Kidney (tissue), 14 donors: ENCODE measurements around the gene BUB3. TPM values are rescaled to one million over a fixed set of nuclear protein-coding genes. Genes with fewer than 3 reads are reported as not detected.

Experiments used
- DNase-seq, 5 donors: peaks; one replicate each; pipeline ENCODE4 v3.0.0-alpha.2; 2013 to 2020
- FAIRE-seq: peaks from 2 replicates; lab custom pipeline; 2012; peaks lifted over from hg19 to GRCh38; lab: Jason Lieb, UNC
- H3K27ac ChIP-seq, 2 donors: one replicate each; pipeline ENCODE4 v1.7.0; 2013; ENCODE audit warnings: low read depth in 2 of 2, low read length in 2 of 2, inconsistent platforms in 1 of 2
- H3K27me3 ChIP-seq: one replicate; pipeline ENCODE4 v1.7.1; 2013; ENCODE audit warnings: low read length, inconsistent platforms; ENCODE audit not compliant: control insufficient read depth, insufficient read depth
- H3K36me3 ChIP-seq, 3 donors: one replicate each; pipeline versions ENCODE4 v1.7.0 to v1.7.1; 2013; ENCODE audit warnings: low read length in 3 of 3, control low read depth in 1 of 3, inconsistent platforms in 1 of 3; ENCODE audit not compliant: insufficient read depth in 3 of 3, control insufficient read depth in 2 of 3
- H3K4me1 ChIP-seq, 3 donors: one replicate each; pipeline versions ENCODE4 v1.7.0 to v1.7.1; 2013; ENCODE audit warnings: low read length in 3 of 3, inconsistent platforms in 1 of 3, low read depth in 1 of 3; ENCODE audit not compliant: control insufficient read depth in 2 of 3, insufficient read depth in 2 of 3
- H3K4me3 ChIP-seq, 3 donors: one replicate each; pipeline versions ENCODE4 v1.7.0 to v1.8.1; 2013; ENCODE audit warnings: low read length in 3 of 3, control low read depth in 1 of 3, inconsistent platforms in 1 of 3
- H3K9ac ChIP-seq, 3 donors: one replicate each; pipeline versions ENCODE4 v1.7.0 to v1.7.1; 2013; ENCODE audit warnings: low read length in 3 of 3, control low read depth in 1 of 3, inconsistent platforms in 1 of 3
- H3K9me3 ChIP-seq, 3 donors: one replicate each; pipeline versions ENCODE4 v1.7.0 to v1.7.1; 2013; ENCODE audit warnings: low read length in 3 of 3, control low read depth in 1 of 3, inconsistent platforms in 1 of 3; ENCODE audit not compliant: control insufficient read depth in 2 of 3, insufficient read depth in 1 of 3
- intact Hi-C: fragments of 100-400 bp; cut with DNase I; formaldehyde crosslinking; loops from one replicate; pipeline ENCODE4 v1.11.1; 2022
- polyA plus RNA-seq: library from polyadenylated mRNA; stranded (reverse); fragments of 350-450 nt; fragmentation: Illumina TruSeq; extraction: RNeasy Lipid Tissue Mini Kit (QIAGEN cat#74804); gene quantifications from one replicate; pipeline ENCODE4 v1.2.3, GENCODE V29; 2014; ENCODE audit warnings: low read depth, low replicate concordance; ENCODE audit not compliant: insufficient read depth
- total RNA-seq: library from RNA; stranded (reverse); fragmentation: NEBNext Ultra II Directional; extraction: Animal tissue kit (Norgen Biotek cat#: 25700); gene quantifications from one replicate; pipeline ENCODE4 v1.2.1, GENCODE V29; 2021
- TF ChIP-seq, protein P1 (sequence below): IDR thresholded peaks from 3 replicates; pipeline ENCODE4 v1.5.1; 2012; ENCODE audit warnings: mild to moderate bottlenecking, moderate library complexity, borderline replicate concordance; ENCODE audit not compliant: insufficient read depth; ENCODE audit errors: extremely low read depth
- donor health status: control.
- donor health status: control.
- donor health status: control.
- donor health status: control.
- donor health status: control.
- donor health status: DM: yes; HTN: yes; CAD: no.
- donor health status: Normal renal cell carcinoma (clear cell type).

The BUB3 gene
- total and polyA plus RNA-seq, 2 donors from 2014 or later, result 49.0 to 60.8 TPM

DNA sequence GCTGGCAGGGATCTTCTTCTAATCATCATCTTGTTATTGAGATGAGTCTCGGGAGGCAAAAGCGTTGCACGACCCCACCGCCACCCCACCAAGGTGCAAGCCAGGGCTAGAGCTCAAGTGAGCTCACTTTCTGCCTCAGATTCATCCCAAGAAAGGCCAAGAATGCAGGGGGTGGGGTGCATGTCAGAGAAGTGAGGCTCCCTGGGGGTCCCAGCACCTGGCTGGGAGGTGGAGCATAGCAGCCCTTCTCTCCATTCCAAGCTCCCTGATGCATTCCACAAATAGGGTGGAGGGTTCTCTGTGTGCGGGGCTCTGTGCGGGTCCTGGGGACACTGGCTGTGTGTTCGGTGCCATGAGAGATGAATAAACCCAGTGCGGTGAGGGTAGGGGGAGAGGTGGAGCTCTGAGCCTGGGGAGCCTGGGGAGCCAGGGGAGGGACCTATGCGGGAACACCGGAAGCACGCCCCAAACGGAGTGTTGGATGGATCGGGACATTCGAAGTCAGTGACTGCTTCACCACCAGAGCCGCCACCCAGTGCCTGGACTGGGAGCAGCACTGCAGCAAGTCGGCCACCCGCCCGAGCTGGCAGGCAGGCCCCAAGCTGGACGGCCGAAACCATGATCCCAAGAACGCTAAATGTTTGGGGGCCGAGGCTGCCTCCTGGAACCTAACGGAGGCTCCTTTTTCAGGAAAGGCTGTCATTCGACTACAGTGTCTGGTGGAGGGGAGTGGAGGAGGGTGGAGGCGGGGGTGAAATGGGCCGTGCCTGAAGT, 36.4 kb upstream of the BUB3 start:
- Histone ChIP-seq H3K27ac (no peak overlapping the region), H3K4me1 (no peaks in the 10 kb centered on the region), H3K9me3 (no peaks in the 10 kb centered on the region), H3K36me3 (no peaks in the 10 kb centered on the region), H3K9ac (no peak overlapping the region), H3K4me3 (no peak overlapping the region), H3K27me3 (peaks cover 10% of the 10 kb centered on the region)
- TF ChIP-seq, protein P1, sequence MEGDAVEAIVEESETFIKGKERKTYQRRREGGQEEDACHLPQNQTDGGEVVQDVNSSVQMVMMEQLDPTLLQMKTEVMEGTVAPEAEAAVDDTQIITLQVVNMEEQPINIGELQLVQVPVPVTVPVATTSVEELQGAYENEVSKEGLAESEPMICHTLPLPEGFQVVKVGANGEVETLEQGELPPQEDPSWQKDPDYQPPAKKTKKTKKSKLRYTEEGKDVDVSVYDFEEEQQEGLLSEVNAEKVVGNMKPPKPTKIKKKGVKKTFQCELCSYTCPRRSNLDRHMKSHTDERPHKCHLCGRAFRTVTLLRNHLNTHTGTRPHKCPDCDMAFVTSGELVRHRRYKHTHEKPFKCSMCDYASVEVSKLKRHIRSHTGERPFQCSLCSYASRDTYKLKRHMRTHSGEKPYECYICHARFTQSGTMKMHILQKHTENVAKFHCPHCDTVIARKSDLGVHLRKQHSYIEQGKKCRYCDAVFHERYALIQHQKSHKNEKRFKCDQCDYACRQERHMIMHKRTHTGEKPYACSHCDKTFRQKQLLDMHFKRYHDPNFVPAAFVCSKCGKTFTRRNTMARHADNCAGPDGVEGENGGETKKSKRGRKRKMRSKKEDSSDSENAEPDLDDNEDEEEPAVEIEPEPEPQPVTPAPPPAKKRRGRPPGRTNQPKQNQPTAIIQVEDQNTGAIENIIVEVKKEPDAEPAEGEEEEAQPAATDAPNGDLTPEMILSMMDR, result no peak
- intact Hi-C loops, result no loop called here
- FAIRE-seq (no peak), DNase-seq (peak in 4 of 5 donors; percentile 49 to 68 (median 62))

DNA sequence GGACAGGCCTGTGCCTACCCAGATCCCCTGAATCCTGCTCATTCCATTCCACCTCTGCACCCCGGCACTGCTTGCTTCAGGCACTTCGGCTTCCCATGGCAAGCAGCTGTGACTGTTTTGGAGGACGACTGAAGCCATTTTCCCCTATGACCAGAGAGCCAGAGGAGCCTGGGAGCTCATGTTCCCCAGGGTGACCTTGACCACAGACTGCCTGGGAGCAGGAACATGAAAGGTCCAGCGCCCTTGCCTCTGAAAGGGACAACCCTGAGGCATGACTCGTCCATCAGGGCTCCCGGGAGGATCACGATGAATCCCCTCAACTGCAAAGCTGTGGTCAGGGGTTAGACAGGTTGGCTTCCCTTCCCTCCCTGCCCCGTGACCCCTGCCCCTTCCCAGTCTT, 35.1 kb upstream of the BUB3 start:
- Histone ChIP-seq H3K27ac (no peak overlapping the region), H3K4me3 (no peak overlapping the region), H3K27me3 (peaks cover 10% of the 10 kb centered on the region), H3K4me1 (no peaks in the 10 kb centered on the region), H3K9me3 (no peaks in the 10 kb centered on the region), H3K9ac (no peak overlapping the region), H3K36me3 (no peaks in the 10 kb centered on the region)
- TF ChIP-seq, protein P1, result no peak
- DNase-seq, result no peak
- intact Hi-C loops, result no loop called here
- FAIRE-seq, result no peak

DNA sequence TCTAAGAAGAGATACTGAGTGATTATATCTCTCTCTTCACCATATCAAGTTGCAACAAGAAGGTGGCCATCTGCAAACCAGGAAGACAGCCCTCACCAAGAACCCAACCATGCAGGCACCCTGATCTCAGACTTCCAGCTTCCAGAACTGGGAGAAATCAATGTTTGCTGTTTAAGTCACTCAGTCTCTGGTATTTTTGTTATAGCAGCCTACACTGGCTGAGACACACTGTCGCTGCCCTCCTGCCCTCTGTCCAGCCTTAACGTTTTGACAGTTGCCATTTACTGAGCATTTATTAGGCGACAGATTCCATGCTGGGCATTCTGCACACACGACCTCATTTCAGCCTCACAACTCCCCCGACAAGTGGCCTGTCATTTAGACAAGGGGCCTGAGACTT, 28.0 kb upstream of the BUB3 start:
- TF ChIP-seq, protein P1, result no peak
- no peak for FAIRE-seq
- DNase-seq, result no peak
- Histone ChIP-seq H3K27ac (no peak overlapping the region), H3K4me3 (no peak overlapping the region), H3K36me3 (no peaks in the 10 kb centered on the region), H3K4me1 (no peaks in the 10 kb centered on the region), H3K9ac (no peak overlapping the region), H3K27me3 (peaks cover 17% of the 10 kb centered on the region), H3K9me3 (peaks cover 0 to 6% (median 0%) of the 10 kb centered on the region in 3 donors)
- intact Hi-C loops, result no loop called here
